ENCODE measurements around the gene NDUFA12.
A peak's percentile ranks its signal among the peaks of the same experiment; 100 is the strongest.

The NDUFA12 gene

GRCh38 chr12:94951071-94951934, 52.2 kb downstream of the NDUFA12 start:
- ATAC-seq (replicated peaks): no peak

GRCh38 chr12:94948232-94948810, 55.2 kb downstream of the NDUFA12 start:
- peaks cover 17 to 20% of the 10 kb centered on the region in 2 donors for H3K4me1 Mint-ChIP-seq (ENCODE audit: low read depth in 2 of 2)
- ATAC-seq (replicated peaks) (no peak), DNase-seq (no peak)
- peaks cover 2 to 10% of the 10 kb centered on the region in 2 donors for H3K9me3 Mint-ChIP-seq
- peaks cover 15 to 19% of the 10 kb centered on the region in 2 donors for H3K27me3 Mint-ChIP-seq
- H3K27ac Mint-ChIP-seq: no peak overlapping the region
- peaks cover 5% of the 10 kb centered on the region for H3K36me3 Mint-ChIP-seq (ENCODE audit: insufficient read depth)
- H3K4me3 Mint-ChIP-seq: no peak overlapping the region

More at GRCh38 chr12:94951071-94951934, 52.2 kb downstream of the NDUFA12 start:
- Mint-ChIP-seq H3K27me3 (peaks cover 29 to 34% of the 10 kb centered on the region in 2 donors), H3K27ac (no peak overlapping the region), H3K9me3 (no peaks in the 10 kb centered on the region), H3K4me1 (ENCODE audit: low read depth in 2 of 2) (peaks cover 4 to 7% of the 10 kb centered on the region in 2 donors), H3K36me3 (ENCODE audit: insufficient read depth) (no peaks in the 10 kb centered on the region), H3K4me3 (no peak overlapping the region)
- DNase-seq: no peak

GRCh38 chr12:94942663-94943062, 60.8 kb downstream of the NDUFA12 start:
- DNase-seq (no peak), ATAC-seq (replicated peaks) (no peak)
- Mint-ChIP-seq H3K4me1 (ENCODE audit: low read depth in 2 of 2) (peaks cover 43 to 53% of the 10 kb centered on the region in 2 donors), H3K9me3 (peaks cover 2 to 10% of the 10 kb centered on the region in 2 donors), H3K36me3 (ENCODE audit: insufficient read depth) (peaks cover 5% of the 10 kb centered on the region), H3K27me3 (no peaks in the 10 kb centered on the region), H3K27ac (peak overlapping the region; percentile 96 to 98), H3K4me3 (peak overlapping the region; percentile 31 to 50)

- H3K4me1 Mint-ChIP-seq (ENCODE audit: low read depth in 2 of 2): peaks cover 44 to 53% of the 10 kb centered on the region in 2 donors
- H3K4me3 Mint-ChIP-seq: peak overlapping the region; percentile 31 to 56
- H3K36me3 Mint-ChIP-seq (ENCODE audit: insufficient read depth): peaks cover 5% of the 10 kb centered on the region
- ATAC-seq (replicated peaks) (peak; percentile 84), DNase-seq (peak; percentile 57 to 63 (median 62))
- H3K9me3 Mint-ChIP-seq: peaks cover 2 to 10% of the 10 kb centered on the region in 2 donors
- peak overlapping the region; percentile 96 to 98 for H3K27ac Mint-ChIP-seq
- no peaks in the 10 kb centered on the region for H3K27me3 Mint-ChIP-seq
These were observed 62.0 kb downstream of the NDUFA12 start for GRCh38 chr12:94941440-94941862.

GRCh38 chr12:94940771-94941170, 62.7 kb downstream of the NDUFA12 start:
- H3K9me3 Mint-ChIP-seq: peaks cover 2 to 10% of the 10 kb centered on the region in 2 donors

GRCh38 chr12:94938583-94938982, 64.9 kb downstream of the NDUFA12 start:
- ATAC-seq (replicated peaks): peak; percentile 33
- peaks cover 31 to 35% of the 10 kb centered on the region in 2 donors for H3K4me1 Mint-ChIP-seq (ENCODE audit: low read depth in 2 of 2)
- H3K36me3 Mint-ChIP-seq (ENCODE audit: insufficient read depth): peaks cover 1% of the 10 kb centered on the region
- H3K27me3 Mint-ChIP-seq: no peaks in the 10 kb centered on the region
- H3K4me3 Mint-ChIP-seq: no peak overlapping the region
- DNase-seq: peak in 2 of 3 experiments; percentile 17 to 20
- no peaks in the 10 kb centered on the region for H3K9me3 Mint-ChIP-seq
- H3K27ac Mint-ChIP-seq: peak overlapping the region; percentile 44 to 90

More at GRCh38 chr12:94940771-94941170, 62.7 kb downstream of the NDUFA12 start:
- Mint-ChIP-seq H3K36me3 (ENCODE audit: insufficient read depth) (peaks cover 5% of the 10 kb centered on the region), H3K27ac (peak overlapping the region; percentile 96 to 98), H3K4me3 (no peak overlapping the region), H3K27me3 (no peaks in the 10 kb centered on the region), H3K4me1 (ENCODE audit: low read depth in 2 of 2) (peaks cover 42 to 53% of the 10 kb centered on the region in 2 donors)
- no peak for ATAC-seq (replicated peaks)
- DNase-seq: no peak

GRCh38 chr12:94930772-94931171, 72.7 kb downstream of the NDUFA12 start:
- Mint-ChIP-seq H3K36me3 (ENCODE audit: insufficient read depth) (no peaks in the 10 kb centered on the region), H3K9me3 (no peaks in the 10 kb centered on the region), H3K4me1 (ENCODE audit: low read depth in 2 of 2) (no peaks in the 10 kb centered on the region), H3K4me3 (no peak overlapping the region), H3K27ac (no peak overlapping the region), H3K27me3 (peaks cover 0 to 7% of the 10 kb centered on the region in 2 donors)
- ATAC-seq (replicated peaks) (no peak), DNase-seq (no peak)

GRCh38 chr12:94930216-94930654, 73.3 kb downstream of the NDUFA12 start:
- no peak overlapping the region for H3K27ac Mint-ChIP-seq
- ATAC-seq (replicated peaks): no peak

GRCh38 chr12:94929780-94930179, 73.7 kb downstream of the NDUFA12 start:
- ATAC-seq (replicated peaks) (no peak), DNase-seq (no peak)
- peaks cover 0 to 7% of the 10 kb centered on the region in 2 donors for H3K27me3 Mint-ChIP-seq
- H3K4me3 Mint-ChIP-seq: no peak overlapping the region
- H3K4me1 Mint-ChIP-seq (ENCODE audit: low read depth in 2 of 2): no peaks in the 10 kb centered on the region
- no peaks in the 10 kb centered on the region for H3K9me3 Mint-ChIP-seq
- H3K27ac Mint-ChIP-seq: no peak overlapping the region
- no peaks in the 10 kb centered on the region for H3K36me3 Mint-ChIP-seq (ENCODE audit: insufficient read depth)

More at GRCh38 chr12:94930216-94930654, 73.3 kb downstream of the NDUFA12 start:
- Mint-ChIP-seq H3K9me3 (no peaks in the 10 kb centered on the region), H3K4me3 (no peak overlapping the region), H3K27me3 (peaks cover 0 to 7% of the 10 kb centered on the region in 2 donors), H3K36me3 (ENCODE audit: insufficient read depth) (no peaks in the 10 kb centered on the region), H3K4me1 (ENCODE audit: low read depth in 2 of 2) (no peaks in the 10 kb centered on the region)
- no peak for DNase-seq

- no peaks in the 10 kb centered on the region for H3K9me3 Mint-ChIP-seq
- no peaks in the 10 kb centered on the region for H3K36me3 Mint-ChIP-seq (ENCODE audit: insufficient read depth)
- ATAC-seq (replicated peaks) (peak; percentile 44), DNase-seq (no peak)
- H3K27me3 Mint-ChIP-seq: peaks cover 0 to 7% of the 10 kb centered on the region in 2 donors
- H3K4me3 Mint-ChIP-seq: no peak overlapping the region
- no peak overlapping the region for H3K27ac Mint-ChIP-seq
- no peaks in the 10 kb centered on the region for H3K4me1 Mint-ChIP-seq (ENCODE audit: low read depth in 2 of 2)
These were observed 77.8 kb downstream of the NDUFA12 start for GRCh38 chr12:94925729-94926128.

- H3K4me1 Mint-ChIP-seq (ENCODE audit: low read depth in 2 of 2): no peaks in the 10 kb centered on the region
- no peaks in the 10 kb centered on the region for H3K9me3 Mint-ChIP-seq
- ATAC-seq (replicated peaks) (no peak), DNase-seq (no peak)
- no peak overlapping the region for H3K4me3 Mint-ChIP-seq
- H3K27me3 Mint-ChIP-seq: peaks cover 0 to 7% of the 10 kb centered on the region in 2 donors
- no peak overlapping the region for H3K27ac Mint-ChIP-seq
- H3K36me3 Mint-ChIP-seq (ENCODE audit: insufficient read depth): no peaks in the 10 kb centered on the region
These were observed 78.3 kb downstream of the NDUFA12 start for GRCh38 chr12:94925206-94925605.

GRCh38 chr12:94922561-94922960, 80.9 kb downstream of the NDUFA12 start:
- no peaks in the 10 kb centered on the region for H3K4me1 Mint-ChIP-seq (ENCODE audit: low read depth in 2 of 2)
- no peak for ATAC-seq (replicated peaks)
- H3K9me3 Mint-ChIP-seq: no peaks in the 10 kb centered on the region
- H3K4me3 Mint-ChIP-seq: no peak overlapping the region
- H3K36me3 Mint-ChIP-seq (ENCODE audit: insufficient read depth): no peaks in the 10 kb centered on the region
- H3K27ac Mint-ChIP-seq: peak overlapping the region; percentile 25 to 46
- no peak for DNase-seq
- H3K27me3 Mint-ChIP-seq: no peaks in the 10 kb centered on the region
